ENCODE data around the gene NUDT21. TPM values are rescaled to one million over a fixed set of nuclear protein-coding genes. Genes with fewer than 3 reads are reported as not detected.

The NUDT21 gene
- total and polyA plus RNA-seq, 4 donors = 79.7 to 151 (median 99.8) TPM

DNA sequence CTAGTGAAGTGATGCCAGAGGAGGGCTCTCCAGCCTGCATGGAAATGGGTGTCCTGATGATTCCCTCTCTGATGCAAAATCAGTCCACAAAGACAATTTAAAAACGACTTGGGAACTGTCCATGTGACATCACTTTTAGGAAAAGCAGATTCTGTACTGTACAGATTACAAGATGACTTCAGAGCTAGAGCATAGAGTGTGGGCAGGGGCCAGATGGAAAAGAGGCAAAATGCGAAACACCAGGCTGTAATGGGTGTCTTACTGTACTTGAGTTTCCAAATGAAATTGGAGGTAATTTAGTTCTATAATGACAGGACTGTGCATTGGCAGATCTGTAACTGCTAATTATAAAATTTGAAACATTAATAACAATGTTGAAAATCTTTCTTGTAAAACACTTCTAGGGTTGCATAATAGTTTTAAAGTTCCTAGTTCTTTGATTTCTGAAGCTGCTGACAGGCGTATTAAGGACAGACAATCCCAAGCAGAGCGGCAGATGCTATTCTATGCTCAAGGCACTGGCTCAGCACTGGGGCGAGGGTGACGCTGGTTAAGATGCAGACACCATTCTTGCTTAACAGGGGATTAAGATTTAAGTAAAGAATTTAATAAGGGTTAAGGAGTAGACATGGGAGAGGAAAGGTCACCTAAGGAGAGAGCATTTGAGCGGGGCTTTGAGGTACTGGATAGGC is 29.8 kb upstream of the NUDT21 start:
- Histone ChIP-seq H3K27me3 (ENCODE audit: control insufficient read depth, insufficient read depth, low read length) (no peaks in the 10 kb centered on the region), H3K27ac (ENCODE audit: low read depth, low read length) (no peak overlapping the region), H3K4me1 (ENCODE audit: control insufficient read depth, insufficient read depth, low read length) (no peaks in the 10 kb centered on the region), H3K4me3 (ENCODE audit: low read depth, low read length) (no peak overlapping the region), H3K9me3 (ENCODE audit: control insufficient read depth, insufficient read depth, low read length) (no peaks in the 10 kb centered on the region), H3K36me3 (ENCODE audit: control insufficient read depth, insufficient read depth, low read length) (peaks cover 26% of the 10 kb centered on the region)
- 92% methylated on average over 5 of the region's 7 CpGs for WGBS (ENCODE audit: insufficient coverage)
- no peak for DNase-seq (ENCODE audit: low read depth in 4 of 6, low spot score in 6 of 6)

DNA sequence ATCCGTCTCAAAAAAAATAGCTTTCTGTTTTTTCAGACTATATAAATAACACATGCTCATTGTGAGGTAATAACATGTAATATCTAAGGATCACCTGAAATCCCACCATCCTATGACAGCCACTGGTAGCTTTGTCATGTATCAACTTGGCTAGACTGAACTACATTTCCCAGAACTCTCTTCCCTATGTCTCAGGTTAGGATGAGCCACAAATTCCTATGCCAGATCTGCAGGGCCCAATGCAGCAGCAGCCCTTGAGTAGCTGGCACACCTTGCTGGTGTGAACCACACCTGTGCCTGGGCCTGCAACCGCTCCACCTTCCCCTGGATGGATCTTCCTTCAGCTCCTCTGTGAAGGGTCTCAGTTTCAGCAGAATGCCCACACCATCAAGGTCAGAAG is 28.3 kb upstream of the NUDT21 start:
- WGBS (ENCODE audit: insufficient coverage) = 100% methylated on average over 1 of the region's 2 CpGs
- no peak for DNase-seq (ENCODE audit: low read depth in 4 of 6, low spot score in 6 of 6)
- H3K4me1 ChIP-seq (ENCODE audit: control insufficient read depth, insufficient read depth, low read length) = no peaks in the 10 kb centered on the region
- no peaks in the 10 kb centered on the region for H3K9me3 ChIP-seq (ENCODE audit: control insufficient read depth, insufficient read depth, low read length)
- no peaks in the 10 kb centered on the region for H3K27me3 ChIP-seq (ENCODE audit: control insufficient read depth, insufficient read depth, low read length)
- peaks cover 28% of the 10 kb centered on the region for H3K36me3 ChIP-seq (ENCODE audit: control insufficient read depth, insufficient read depth, low read length)
- H3K27ac ChIP-seq (ENCODE audit: low read depth, low read length) = no peak overlapping the region
- H3K4me3 ChIP-seq (ENCODE audit: low read depth, low read length) = no peak overlapping the region

DNA sequence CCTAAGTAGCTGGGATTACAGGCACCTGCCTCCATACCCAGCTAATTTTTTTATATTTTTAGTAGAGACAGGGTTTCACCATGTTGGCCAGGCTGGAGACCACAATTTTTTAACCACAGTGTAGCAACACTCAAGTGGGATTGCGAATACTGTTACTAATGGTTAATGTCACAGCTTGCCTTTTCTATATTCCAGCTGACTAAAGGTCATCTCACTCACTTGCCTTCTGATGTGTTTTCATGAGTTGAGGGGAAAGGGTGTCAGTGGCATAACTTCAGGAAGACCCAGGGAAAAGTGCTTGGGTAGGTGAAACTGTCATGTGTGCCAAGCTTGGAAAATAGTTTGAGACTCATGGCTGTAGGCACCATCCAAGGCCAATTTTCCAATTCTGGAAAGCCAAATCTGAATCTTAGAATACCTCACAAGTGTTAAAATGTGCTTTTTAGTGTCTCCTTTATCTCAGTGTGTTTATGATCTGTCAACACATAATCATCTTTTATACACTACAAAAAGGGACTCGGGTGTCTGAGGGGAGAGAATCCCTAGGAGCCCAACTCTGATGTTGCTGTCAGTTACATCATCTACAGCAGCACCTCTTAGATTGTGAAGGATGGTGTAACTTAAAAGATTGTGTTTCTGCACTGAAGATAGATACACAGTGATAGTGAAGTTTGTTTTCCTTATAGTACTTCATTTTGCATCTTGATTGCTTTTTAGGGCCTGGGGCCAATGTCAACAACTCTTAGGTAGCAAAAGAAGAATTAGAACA is 27.3 kb upstream of the NUDT21 start:
- no peak for DNase-seq (ENCODE audit: low read depth in 4 of 6, low spot score in 6 of 6)
- no peak overlapping the region for H3K4me3 ChIP-seq (ENCODE audit: low read depth, low read length)
- H3K36me3 ChIP-seq (ENCODE audit: control insufficient read depth, insufficient read depth, low read length) = peaks cover 23% of the 10 kb centered on the region
- WGBS (ENCODE audit: insufficient coverage) = no CpG with 5 or more reads among the region's 2 CpGs
- no peaks in the 10 kb centered on the region for H3K4me1 ChIP-seq (ENCODE audit: control insufficient read depth, insufficient read depth, low read length)
- no peak overlapping the region for H3K27ac ChIP-seq (ENCODE audit: low read depth, low read length)
- H3K27me3 ChIP-seq (ENCODE audit: control insufficient read depth, insufficient read depth, low read length) = no peaks in the 10 kb centered on the region
- no peaks in the 10 kb centered on the region for H3K9me3 ChIP-seq (ENCODE audit: control insufficient read depth, insufficient read depth, low read length)

DNA sequence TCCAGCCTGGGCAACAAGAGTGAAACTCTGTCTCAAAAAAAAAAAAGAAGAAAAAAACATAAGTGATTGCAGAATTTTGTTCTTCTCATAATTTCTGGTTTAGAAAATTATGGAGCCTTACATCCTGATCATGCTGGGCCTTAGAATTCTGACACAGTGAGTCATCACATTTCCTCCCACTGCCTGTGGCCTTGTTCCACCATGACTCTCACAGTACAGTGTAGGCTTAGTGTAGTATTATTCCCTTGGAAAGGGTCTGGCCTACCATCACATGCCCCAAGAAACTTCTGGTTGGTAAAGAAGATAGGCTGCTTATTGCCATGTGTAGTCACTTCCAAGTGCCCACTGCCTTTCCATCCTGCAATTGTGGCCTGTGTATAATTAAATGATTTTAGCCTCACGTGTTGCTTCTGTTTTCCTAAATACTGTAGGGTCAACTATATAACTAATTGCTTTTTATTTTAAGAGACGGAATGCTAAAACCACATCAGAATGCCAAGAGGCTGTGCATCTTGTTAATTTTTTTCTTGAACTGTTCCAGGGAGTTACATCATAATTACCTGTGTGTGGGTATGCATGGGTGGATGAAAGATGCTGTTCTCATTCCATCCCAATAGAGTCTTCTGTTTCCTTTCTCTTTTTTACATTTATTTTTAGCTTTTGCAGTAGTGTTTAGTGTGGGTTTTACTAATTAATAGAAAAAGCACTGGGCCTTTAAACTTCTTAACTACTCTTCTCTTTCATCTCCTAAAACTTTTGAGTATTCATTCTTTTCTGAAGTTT is 26.2 kb upstream of the NUDT21 start:
- WGBS (ENCODE audit: insufficient coverage) = no CpG with 5 or more reads among the region's 2 CpGs
- DNase-seq (ENCODE audit: low read depth in 4 of 6, low spot score in 6 of 6) = no peak
- no peaks in the 10 kb centered on the region for H3K4me1 ChIP-seq (ENCODE audit: control insufficient read depth, insufficient read depth, low read length)
- H3K9me3 ChIP-seq (ENCODE audit: control insufficient read depth, insufficient read depth, low read length) = no peaks in the 10 kb centered on the region
- no peak overlapping the region for H3K27ac ChIP-seq (ENCODE audit: low read depth, low read length)
- H3K27me3 ChIP-seq (ENCODE audit: control insufficient read depth, insufficient read depth, low read length) = no peaks in the 10 kb centered on the region
- peaks cover 29% of the 10 kb centered on the region for H3K36me3 ChIP-seq (ENCODE audit: control insufficient read depth, insufficient read depth, low read length)
- no peak overlapping the region for H3K4me3 ChIP-seq (ENCODE audit: low read depth, low read length)

DNA sequence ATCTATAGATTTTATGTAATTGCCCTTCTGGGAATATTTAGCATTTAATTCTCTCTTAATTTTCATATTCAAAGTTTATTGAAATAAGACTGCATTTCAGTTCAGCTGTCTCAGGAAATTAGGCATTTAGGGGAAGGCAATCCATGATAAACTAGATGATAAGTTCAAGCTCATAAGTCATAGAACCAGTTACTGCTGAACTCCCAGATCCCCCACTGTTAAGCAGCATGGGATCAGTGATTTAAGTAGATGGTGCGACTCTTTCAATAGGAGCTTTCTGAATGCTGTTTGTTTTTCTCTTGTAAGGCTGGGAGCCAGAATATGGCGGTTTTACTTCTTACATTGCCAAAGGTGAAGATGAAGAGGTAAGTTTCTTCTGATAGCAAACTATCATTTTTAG is 24.1 kb upstream of the NUDT21 start:
- peaks cover 41% of the 10 kb centered on the region for H3K36me3 ChIP-seq (ENCODE audit: control insufficient read depth, insufficient read depth, low read length)
- H3K27me3 ChIP-seq (ENCODE audit: control insufficient read depth, insufficient read depth, low read length) = no peaks in the 10 kb centered on the region
- no peaks in the 10 kb centered on the region for H3K4me1 ChIP-seq (ENCODE audit: control insufficient read depth, insufficient read depth, low read length)
- H3K27ac ChIP-seq (ENCODE audit: low read depth, low read length) = no peak overlapping the region
- peak in 1 of 6 donors; percentile 34 for DNase-seq (ENCODE audit: low read depth in 4 of 6, low spot score in 6 of 6)
- no peak overlapping the region for H3K4me3 ChIP-seq (ENCODE audit: low read depth, low read length)
- no peaks in the 10 kb centered on the region for H3K9me3 ChIP-seq (ENCODE audit: control insufficient read depth, insufficient read depth, low read length)
- no CpG with 5 or more reads among the region's 2 CpGs for WGBS (ENCODE audit: insufficient coverage)

DNA sequence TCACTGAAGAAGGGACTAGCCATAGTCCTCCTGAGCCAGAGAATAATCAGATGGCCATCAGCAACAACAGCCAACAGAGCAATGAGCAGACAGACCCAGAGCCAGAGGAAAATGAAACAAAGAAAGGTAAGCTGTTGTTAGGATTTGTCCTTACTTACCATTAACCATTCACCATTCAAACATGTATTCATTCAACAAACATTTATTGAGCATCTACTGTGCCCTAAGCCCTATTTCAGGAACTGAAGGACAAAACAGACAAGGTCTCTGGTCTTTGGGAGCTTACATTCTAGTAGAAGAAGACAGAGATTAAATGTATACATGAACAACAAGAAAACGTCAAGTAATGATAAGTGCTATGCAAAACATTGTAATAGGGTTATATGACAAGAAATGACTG is 19.5 kb upstream of the NUDT21 start:
- no peak for DNase-seq (ENCODE audit: low read depth in 4 of 6, low spot score in 6 of 6)
- H3K4me3 ChIP-seq (ENCODE audit: low read depth, low read length) = no peak overlapping the region
- WGBS (ENCODE audit: insufficient coverage) = no CpG with 5 or more reads among the region's 1 CpG
- no peaks in the 10 kb centered on the region for H3K9me3 ChIP-seq (ENCODE audit: control insufficient read depth, insufficient read depth, low read length)
- H3K4me1 ChIP-seq (ENCODE audit: control insufficient read depth, insufficient read depth, low read length) = no peaks in the 10 kb centered on the region
- no peak overlapping the region for H3K27ac ChIP-seq (ENCODE audit: low read depth, low read length)
- peaks cover 50% of the 10 kb centered on the region for H3K36me3 ChIP-seq (ENCODE audit: control insufficient read depth, insufficient read depth, low read length)
- H3K27me3 ChIP-seq (ENCODE audit: control insufficient read depth, insufficient read depth, low read length) = no peaks in the 10 kb centered on the region

DNA sequence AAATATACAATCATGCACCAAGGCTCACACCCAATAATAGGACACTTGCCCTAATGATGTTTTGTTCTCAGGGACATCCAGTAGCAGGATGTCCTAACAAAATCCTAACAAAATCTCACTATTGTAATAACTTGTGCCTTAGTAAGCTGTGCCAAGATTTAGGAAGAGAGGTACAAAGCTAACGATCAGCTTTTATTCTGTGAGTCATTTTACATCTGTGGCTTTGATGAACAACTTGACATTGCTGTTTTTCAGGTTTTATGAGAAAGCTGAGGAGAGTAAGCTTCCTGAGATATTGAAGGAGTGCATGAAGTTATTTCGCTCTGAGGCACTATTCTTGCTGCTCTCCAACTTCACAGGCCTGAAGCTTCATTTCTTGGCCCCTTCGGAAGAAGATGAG is 19.1 kb upstream of the NUDT21 start:
- DNase-seq (ENCODE audit: low read depth in 4 of 6, low spot score in 6 of 6) = no peak
- 100% methylated on average over 1 of the region's 3 CpGs for WGBS (ENCODE audit: insufficient coverage)
- Histone ChIP-seq H3K4me3 (ENCODE audit: low read depth, low read length) (no peak overlapping the region), H3K36me3 (ENCODE audit: control insufficient read depth, insufficient read depth, low read length) (peaks cover 51% of the 10 kb centered on the region), H3K4me1 (ENCODE audit: control insufficient read depth, insufficient read depth, low read length) (no peaks in the 10 kb centered on the region), H3K9me3 (ENCODE audit: control insufficient read depth, insufficient read depth, low read length) (no peaks in the 10 kb centered on the region), H3K27ac (ENCODE audit: low read depth, low read length) (no peak overlapping the region), H3K27me3 (ENCODE audit: control insufficient read depth, insufficient read depth, low read length) (no peaks in the 10 kb centered on the region)

DNA sequence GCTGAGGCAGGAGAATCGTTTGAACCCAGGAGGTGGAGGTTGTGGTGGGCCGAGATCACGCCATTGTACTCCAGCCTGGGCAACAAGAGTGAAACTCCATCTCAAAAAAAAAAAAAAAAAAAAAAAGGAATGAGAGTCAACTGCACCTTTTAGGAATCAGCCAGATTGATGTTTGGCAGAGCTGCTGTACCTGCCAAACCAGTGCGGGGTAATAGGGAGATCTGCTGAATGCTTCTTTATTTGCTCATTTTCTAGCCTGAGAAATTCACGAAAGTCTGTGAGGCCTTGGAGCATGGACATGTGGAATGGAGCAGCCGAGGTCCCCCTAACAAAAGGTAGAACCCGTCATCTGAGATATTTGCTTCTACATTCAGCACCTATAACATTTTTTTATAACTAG is 18.6 kb upstream of the NUDT21 start:
- H3K27ac ChIP-seq (ENCODE audit: low read depth, low read length) = no peak overlapping the region
- H3K27me3 ChIP-seq (ENCODE audit: control insufficient read depth, insufficient read depth, low read length) = no peaks in the 10 kb centered on the region
- no peak overlapping the region for H3K4me3 ChIP-seq (ENCODE audit: low read depth, low read length)
- no peak for DNase-seq (ENCODE audit: low read depth in 4 of 6, low spot score in 6 of 6)
- WGBS (ENCODE audit: insufficient coverage) = 94% methylated on average over 2 of the region's 7 CpGs
- H3K4me1 ChIP-seq (ENCODE audit: control insufficient read depth, insufficient read depth, low read length) = no peaks in the 10 kb centered on the region
- H3K36me3 ChIP-seq (ENCODE audit: control insufficient read depth, insufficient read depth, low read length) = peaks cover 55% of the 10 kb centered on the region
- H3K9me3 ChIP-seq (ENCODE audit: control insufficient read depth, insufficient read depth, low read length) = no peaks in the 10 kb centered on the region

DNA sequence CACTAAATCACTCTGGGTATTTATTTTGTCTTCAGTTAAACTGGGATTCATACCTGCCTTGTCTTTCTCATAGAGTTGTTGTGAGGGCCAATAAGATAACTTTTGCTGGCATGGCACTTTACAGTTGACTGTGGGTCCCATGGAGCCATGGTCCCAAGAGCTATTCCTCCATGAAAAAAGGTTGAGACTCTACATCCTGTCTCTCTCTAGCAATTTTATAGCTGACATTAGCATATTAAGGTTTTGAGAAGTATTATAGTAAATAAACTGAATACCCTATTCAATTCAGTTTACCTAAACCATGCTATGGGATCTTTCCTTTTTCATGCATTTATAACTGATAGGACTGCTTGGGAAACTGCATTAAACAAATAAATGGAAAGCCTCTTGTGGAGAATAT is 17.7 kb upstream of the NUDT21 start:
- no peak for DNase-seq (ENCODE audit: low read depth in 4 of 6, low spot score in 6 of 6)
- Histone ChIP-seq H3K27ac (ENCODE audit: low read depth, low read length) (no peak overlapping the region), H3K4me3 (ENCODE audit: low read depth, low read length) (no peak overlapping the region), H3K36me3 (ENCODE audit: control insufficient read depth, insufficient read depth, low read length) (peaks cover 49% of the 10 kb centered on the region), H3K4me1 (ENCODE audit: control insufficient read depth, insufficient read depth, low read length) (no peaks in the 10 kb centered on the region), H3K27me3 (ENCODE audit: control insufficient read depth, insufficient read depth, low read length) (no peaks in the 10 kb centered on the region), H3K9me3 (ENCODE audit: control insufficient read depth, insufficient read depth, low read length) (no peaks in the 10 kb centered on the region)
